Kidney (tissue), 14 donors: ENCODE measurements around the gene SRPRA. TPM values are rescaled to one million over a fixed set of nuclear protein-coding genes. Genes with fewer than 3 reads are reported as not detected.

Source experiments
- DNase-seq, 5 donors: peaks; one replicate each; pipeline ENCODE4 v3.0.0-alpha.2; 2013 to 2020
- FAIRE-seq: peaks from 2 replicates; lab custom pipeline; 2012; peaks lifted over from hg19 to GRCh38; lab: Jason Lieb, UNC
- H3K27ac ChIP-seq, 2 donors: one replicate each; pipeline ENCODE4 v1.7.0; 2013; ENCODE audit warnings: low read depth in 2 of 2, low read length in 2 of 2, inconsistent platforms in 1 of 2
- H3K27me3 ChIP-seq: one replicate; pipeline ENCODE4 v1.7.1; 2013; ENCODE audit warnings: low read length, inconsistent platforms; ENCODE audit not compliant: control insufficient read depth, insufficient read depth
- H3K36me3 ChIP-seq, 3 donors: one replicate each; pipeline versions ENCODE4 v1.7.0 to v1.7.1; 2013; ENCODE audit warnings: low read length in 3 of 3, control low read depth in 1 of 3, inconsistent platforms in 1 of 3; ENCODE audit not compliant: insufficient read depth in 3 of 3, control insufficient read depth in 2 of 3
- H3K4me1 ChIP-seq, 3 donors: one replicate each; pipeline versions ENCODE4 v1.7.0 to v1.7.1; 2013; ENCODE audit warnings: low read length in 3 of 3, inconsistent platforms in 1 of 3, low read depth in 1 of 3; ENCODE audit not compliant: control insufficient read depth in 2 of 3, insufficient read depth in 2 of 3
- H3K4me3 ChIP-seq, 3 donors: one replicate each; pipeline versions ENCODE4 v1.7.0 to v1.8.1; 2013; ENCODE audit warnings: low read length in 3 of 3, control low read depth in 1 of 3, inconsistent platforms in 1 of 3
- H3K9ac ChIP-seq, 3 donors: one replicate each; pipeline versions ENCODE4 v1.7.0 to v1.7.1; 2013; ENCODE audit warnings: low read length in 3 of 3, control low read depth in 1 of 3, inconsistent platforms in 1 of 3
- H3K9me3 ChIP-seq, 3 donors: one replicate each; pipeline versions ENCODE4 v1.7.0 to v1.7.1; 2013; ENCODE audit warnings: low read length in 3 of 3, control low read depth in 1 of 3, inconsistent platforms in 1 of 3; ENCODE audit not compliant: control insufficient read depth in 2 of 3, insufficient read depth in 1 of 3
- intact Hi-C: fragments of 100-400 bp; cut with DNase I; formaldehyde crosslinking; loops from one replicate; pipeline ENCODE4 v1.11.1; 2022
- polyA plus RNA-seq: library from polyadenylated mRNA; stranded (reverse); fragments of 350-450 nt; fragmentation: Illumina TruSeq; extraction: RNeasy Lipid Tissue Mini Kit (QIAGEN cat#74804); gene quantifications from one replicate; pipeline ENCODE4 v1.2.3, GENCODE V29; 2014; ENCODE audit warnings: low read depth, low replicate concordance; ENCODE audit not compliant: insufficient read depth
- total RNA-seq: library from RNA; stranded (reverse); fragmentation: NEBNext Ultra II Directional; extraction: Animal tissue kit (Norgen Biotek cat#: 25700); gene quantifications from one replicate; pipeline ENCODE4 v1.2.1, GENCODE V29; 2021
- TF ChIP-seq, protein P1 (sequence below): IDR thresholded peaks from 3 replicates; pipeline ENCODE4 v1.5.1; 2012; ENCODE audit warnings: mild to moderate bottlenecking, moderate library complexity, borderline replicate concordance; ENCODE audit not compliant: insufficient read depth; ENCODE audit errors: extremely low read depth
- donor health status: control.
- donor health status: control.
- donor health status: control.
- donor health status: control.
- donor health status: control.
- donor health status: DM: yes; HTN: yes; CAD: no.
- donor health status: Normal renal cell carcinoma (clear cell type).

SRPRA gene
- total and polyA plus RNA-seq, 2 donors from 2014 or later = 55.2 to 116 TPM

DNA sequence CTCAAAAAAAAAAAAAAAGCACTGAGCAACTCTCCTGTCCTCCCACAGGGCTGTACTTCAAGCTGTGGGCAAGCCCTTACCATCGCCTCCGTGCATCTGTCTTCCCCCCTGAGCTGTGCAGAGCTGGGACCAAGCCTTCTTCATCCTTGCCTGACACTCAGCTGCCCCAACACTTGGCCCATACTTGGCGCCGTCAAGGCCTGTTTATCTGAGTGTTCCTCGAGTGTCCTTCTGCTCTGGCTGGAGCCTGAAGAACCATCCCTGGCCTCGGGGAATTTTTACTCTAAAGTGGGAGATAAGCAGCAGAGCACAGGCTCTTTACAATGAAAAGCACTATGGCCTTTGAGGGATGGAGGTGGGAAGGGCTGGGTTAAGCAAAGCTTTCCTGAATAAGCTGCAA is 12.6 kb upstream of the SRPRA start:
- FAIRE-seq = no peak
- TF ChIP-seq, protein P1, sequence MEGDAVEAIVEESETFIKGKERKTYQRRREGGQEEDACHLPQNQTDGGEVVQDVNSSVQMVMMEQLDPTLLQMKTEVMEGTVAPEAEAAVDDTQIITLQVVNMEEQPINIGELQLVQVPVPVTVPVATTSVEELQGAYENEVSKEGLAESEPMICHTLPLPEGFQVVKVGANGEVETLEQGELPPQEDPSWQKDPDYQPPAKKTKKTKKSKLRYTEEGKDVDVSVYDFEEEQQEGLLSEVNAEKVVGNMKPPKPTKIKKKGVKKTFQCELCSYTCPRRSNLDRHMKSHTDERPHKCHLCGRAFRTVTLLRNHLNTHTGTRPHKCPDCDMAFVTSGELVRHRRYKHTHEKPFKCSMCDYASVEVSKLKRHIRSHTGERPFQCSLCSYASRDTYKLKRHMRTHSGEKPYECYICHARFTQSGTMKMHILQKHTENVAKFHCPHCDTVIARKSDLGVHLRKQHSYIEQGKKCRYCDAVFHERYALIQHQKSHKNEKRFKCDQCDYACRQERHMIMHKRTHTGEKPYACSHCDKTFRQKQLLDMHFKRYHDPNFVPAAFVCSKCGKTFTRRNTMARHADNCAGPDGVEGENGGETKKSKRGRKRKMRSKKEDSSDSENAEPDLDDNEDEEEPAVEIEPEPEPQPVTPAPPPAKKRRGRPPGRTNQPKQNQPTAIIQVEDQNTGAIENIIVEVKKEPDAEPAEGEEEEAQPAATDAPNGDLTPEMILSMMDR = no peak
- Histone ChIP-seq H3K27me3 (no peaks in the 10 kb centered on the region), H3K27ac (no peak overlapping the region), H3K4me3 (no peak overlapping the region), H3K9me3 (no peaks in the 10 kb centered on the region), H3K4me1 (peaks cover 5 to 8% (median 6%) of the 10 kb centered on the region in 3 donors), H3K36me3 (peaks cover 0 to 5% (median 3%) of the 10 kb centered on the region in 3 donors), H3K9ac (no peak overlapping the region)
- intact Hi-C loops = no loop called here
- DNase-seq = no peak

- Histone ChIP-seq H3K27me3 (no peaks in the 10 kb centered on the region), H3K9me3 (no peaks in the 10 kb centered on the region), H3K4me3 (no peak overlapping the region), H3K36me3 (peaks cover 0 to 5% (median 3%) of the 10 kb centered on the region in 3 donors), H3K9ac (no peak overlapping the region), H3K27ac (no peak overlapping the region), H3K4me1 (peaks cover 5 to 8% (median 6%) of the 10 kb centered on the region in 3 donors)
- TF ChIP-seq, protein P1 = no peak
- no peak for DNase-seq
- FAIRE-seq = no peak
- intact Hi-C loops = no loop called here
Measured at GRCh38 chr11:126280595-126280994, 11.9 kb upstream of the SRPRA start.

DNA sequence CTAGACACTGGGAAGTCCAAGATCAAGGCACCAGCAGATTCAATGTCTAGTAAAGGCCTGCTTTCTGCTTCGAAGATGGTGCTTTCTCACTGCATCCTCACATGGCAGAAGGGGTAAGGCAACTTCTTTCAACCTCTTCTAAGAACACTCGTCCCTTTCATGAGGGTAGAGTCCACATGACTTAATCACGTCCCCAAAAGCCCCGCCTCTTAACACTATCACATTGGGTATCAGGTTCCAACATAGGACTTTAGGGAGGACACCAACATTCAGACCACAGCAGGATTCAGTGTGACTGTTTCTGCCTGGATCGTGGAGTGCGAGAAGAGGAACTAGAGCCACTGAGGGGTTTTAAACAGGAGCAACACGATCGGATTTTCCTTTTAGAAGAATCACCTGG is 10.5 kb upstream of the SRPRA start:
- no peak for DNase-seq
- TF ChIP-seq, protein P1 = no peak
- intact Hi-C loops = no loop called here

DNA sequence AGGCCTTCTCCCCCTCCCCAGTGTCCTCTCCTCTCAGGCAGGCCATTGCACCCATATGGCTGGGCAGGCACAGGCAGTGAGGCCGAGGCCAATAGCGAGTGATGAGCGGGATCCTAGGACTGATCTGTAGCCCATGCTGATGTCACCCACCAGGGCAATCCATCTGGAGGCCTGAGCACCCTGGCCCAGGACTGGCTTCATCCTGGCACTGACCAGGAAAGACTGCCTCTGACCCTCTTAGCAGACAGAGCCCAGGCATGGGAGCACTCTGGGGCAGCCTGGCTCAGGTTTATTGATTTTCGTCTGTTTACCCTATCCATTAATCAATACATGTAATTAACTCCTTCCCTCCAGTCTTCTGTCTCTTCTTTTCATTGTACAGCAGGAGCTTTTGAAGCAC is 9.1 kb upstream of the SRPRA start:
- Histone ChIP-seq H3K4me3 (no peak overlapping the region), H3K27ac (no peak overlapping the region), H3K9me3 (no peaks in the 10 kb centered on the region), H3K27me3 (no peaks in the 10 kb centered on the region), H3K36me3 (peaks cover 0 to 11% (median 11%) of the 10 kb centered on the region in 3 donors), H3K9ac (no peak overlapping the region), H3K4me1 (peaks cover 5 to 8% (median 6%) of the 10 kb centered on the region in 3 donors)
- no peak for FAIRE-seq
- intact Hi-C loops = no loop called here
- DNase-seq = no peak
- TF ChIP-seq, protein P1 = no peak

More for the DNA sequence above, 10.5 kb upstream of the SRPRA start:
- Histone ChIP-seq H3K27me3 (no peaks in the 10 kb centered on the region), H3K36me3 (peaks cover 0 to 5% (median 5%) of the 10 kb centered on the region in 3 donors), H3K9ac (no peak overlapping the region), H3K9me3 (no peaks in the 10 kb centered on the region), H3K4me3 (no peak overlapping the region), H3K27ac (no peak overlapping the region), H3K4me1 (peaks cover 5 to 8% (median 6%) of the 10 kb centered on the region in 3 donors)
- no peak for FAIRE-seq
